HG03135 (cell line): ENCODE measurements around the gene NFAT5.
"Not testable (repeated sequence)": the region's sequence is repeated elsewhere in the genome, so short reads cannot be mapped to it uniquely, and the experiment has no call there.

Experiments used
- ATAC-seq: cut with Tn5 transposase; IDR thresholded peaks from one replicate; pipeline ENCODE4 v1.9.1; 2021; ENCODE audit warnings: mild to moderate bottlenecking, moderate library complexity; ENCODE audit not compliant: unreplicated experiment

The NFAT5 gene

GRCh38 chr16:69636563-69637146, 70.9 kb downstream of the NFAT5 start:
- ATAC-seq, result not testable (repeated sequence)

GRCh38 chr16:69637206-69637865, 71.6 kb downstream of the NFAT5 start:
- not testable (repeated sequence) for ATAC-seq

- ATAC-seq, result not testable (repeated sequence)
These were observed 78.2 kb downstream of the NFAT5 start for GRCh38 chr16:69643997-69644396.

- no peak for ATAC-seq
These were observed 79.0 kb downstream of the NFAT5 start for GRCh38 chr16:69644790-69645189.

- no peak for ATAC-seq
These were observed 81.3 kb downstream of the NFAT5 start for GRCh38 chr16:69647020-69647419.

DNA sequence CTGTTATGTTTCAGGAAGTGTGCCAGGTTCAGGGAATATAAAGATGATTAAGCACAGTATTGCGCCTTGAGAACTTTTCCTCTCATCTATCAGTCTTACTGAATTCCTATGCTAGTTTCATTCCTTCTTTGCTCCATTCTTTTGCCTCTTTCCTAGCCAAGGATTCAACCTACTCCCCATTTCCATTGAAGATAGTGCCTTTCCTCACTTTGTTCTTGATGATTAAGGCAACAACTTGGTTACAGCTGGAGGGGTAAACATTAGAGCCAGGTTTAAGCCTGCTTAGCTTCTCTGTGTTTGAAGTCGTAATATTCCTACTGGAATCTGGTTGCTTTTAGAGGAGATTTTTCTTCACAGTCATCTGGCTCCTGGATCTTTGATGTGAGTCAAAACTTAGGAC, 85.5 kb downstream of the NFAT5 start:
- no peak for ATAC-seq

DNA sequence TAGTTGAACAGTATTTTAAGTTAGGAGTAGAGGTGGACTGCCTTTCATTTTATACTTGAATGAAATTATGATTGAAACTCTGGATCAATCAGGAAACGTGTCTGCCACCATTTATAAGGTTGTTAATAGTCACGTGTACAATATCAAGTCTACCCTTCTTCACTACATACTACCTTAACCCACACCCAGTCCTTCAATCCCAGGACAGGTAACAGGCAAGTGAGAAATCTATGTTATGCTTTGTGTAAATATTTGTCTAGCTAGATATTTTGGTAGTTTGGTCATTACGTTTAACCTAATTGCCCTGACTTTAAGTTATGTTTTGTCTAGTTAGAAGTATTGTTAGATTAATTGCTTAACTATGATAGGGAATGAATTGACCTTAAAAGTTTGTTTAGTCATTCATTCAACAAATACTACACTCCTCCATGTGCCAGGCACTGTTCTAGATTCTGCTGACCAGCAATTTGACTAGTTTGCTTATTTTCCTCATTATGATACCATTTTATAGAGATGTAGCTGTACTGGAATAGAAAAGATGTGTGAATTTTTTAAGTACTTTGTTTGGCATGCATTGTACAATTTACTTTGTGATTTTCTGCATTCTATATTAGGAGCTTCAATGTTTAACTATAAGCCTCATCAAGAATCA, 88.6 kb downstream of the NFAT5 start:
- ATAC-seq, result no peak

GRCh38 chr16:69660166-69660565, 94.4 kb downstream of the NFAT5 start:
- ATAC-seq, result no peak

DNA sequence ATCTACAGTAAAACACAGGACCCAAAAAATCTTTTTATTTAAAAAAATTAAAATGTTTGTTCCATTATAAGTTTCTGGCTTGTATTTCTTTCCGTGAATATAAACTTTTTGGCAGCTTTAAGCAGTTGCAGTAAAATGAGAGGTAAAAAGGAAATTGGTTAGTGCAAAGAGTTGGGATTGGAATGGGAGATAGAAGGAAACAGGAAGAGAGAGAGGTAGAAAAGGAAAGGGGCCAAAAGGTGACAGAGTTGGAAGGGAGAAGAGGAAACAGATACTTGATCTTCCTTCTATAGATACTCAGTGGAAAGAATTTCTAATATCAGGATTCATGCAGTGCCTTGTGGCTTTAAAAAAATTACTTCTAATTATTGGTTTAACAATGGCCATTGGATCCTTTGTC, 97.1 kb downstream of the NFAT5 start:
- no peak for ATAC-seq

GRCh38 chr16:69663846-69664245, 98.1 kb downstream of the NFAT5 start:
- ATAC-seq, result no peak

DNA sequence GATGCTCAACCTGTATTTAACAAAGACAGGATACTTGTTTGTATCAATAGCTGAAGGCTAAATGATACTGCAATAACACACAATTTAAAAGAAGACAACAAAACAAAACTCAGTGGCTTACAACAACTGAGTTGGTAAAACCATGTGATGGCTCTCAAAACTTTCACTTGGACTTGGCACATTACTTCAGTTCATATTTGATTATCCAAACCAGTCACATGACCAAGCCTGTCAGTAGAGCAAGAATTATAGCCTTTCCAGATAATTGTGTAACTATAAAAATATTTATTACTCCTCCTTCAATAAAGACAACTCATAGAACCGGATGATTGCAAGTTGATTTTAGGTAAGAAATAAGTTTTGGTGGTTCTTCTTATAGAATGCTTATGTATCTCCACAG, 103.8 kb downstream of the NFAT5 start:
- no peak for ATAC-seq

GRCh38 chr16:69672315-69672997, 106.7 kb downstream of the NFAT5 start:
- no peak for ATAC-seq

DNA sequence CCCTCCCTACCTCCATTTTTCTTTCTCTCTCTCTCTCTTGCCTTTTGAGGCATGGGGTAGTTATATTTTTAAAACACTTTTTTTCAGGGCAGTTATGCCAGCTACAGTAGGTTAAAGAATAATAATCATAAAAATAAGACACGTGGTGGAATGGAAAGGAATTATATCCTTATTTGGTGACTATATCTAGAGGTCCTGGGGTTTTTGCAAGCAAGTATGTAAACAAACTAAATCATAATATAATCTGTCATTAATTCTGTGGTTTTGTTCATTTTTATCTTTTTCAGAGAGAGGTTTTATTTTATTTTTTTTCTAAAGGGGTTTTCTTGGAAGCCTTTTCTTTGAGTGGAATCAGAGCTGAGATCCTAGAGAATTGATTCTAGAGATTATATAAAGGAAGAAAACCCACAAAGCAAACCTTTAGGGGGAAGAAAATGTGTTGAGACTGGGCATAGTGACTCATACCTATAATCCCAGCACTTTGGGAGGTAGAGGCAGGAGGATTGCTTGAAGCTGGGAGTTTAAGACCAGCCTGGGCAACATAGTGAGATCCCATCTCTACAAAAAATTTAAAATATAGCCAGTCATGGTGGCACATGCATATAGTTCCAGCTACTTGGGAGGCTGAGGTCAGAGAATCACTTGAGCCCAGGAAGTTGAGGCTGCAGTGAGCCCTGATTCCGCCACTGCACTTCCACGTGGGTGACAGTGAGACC, 107.4 kb downstream of the NFAT5 start:
- ATAC-seq, result no peak

DNA sequence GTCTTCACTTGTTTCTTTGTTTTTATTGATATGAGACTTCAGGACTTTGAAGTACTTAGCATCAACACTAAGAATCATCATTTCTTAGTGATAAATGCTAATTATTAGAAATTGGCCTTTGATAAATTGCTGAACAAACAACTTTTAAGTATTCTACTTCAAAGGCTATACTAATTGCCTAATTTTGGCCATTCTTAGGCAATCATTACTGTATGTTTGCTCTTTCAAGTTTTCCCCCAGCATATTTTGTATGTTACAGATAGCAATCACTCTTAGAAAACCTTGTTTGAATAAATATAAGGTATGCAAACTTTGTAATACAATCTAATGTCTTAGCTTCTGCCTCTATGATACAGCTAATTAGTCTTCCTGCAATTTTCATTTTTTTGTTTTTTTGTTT, 114.6 kb downstream of the NFAT5 start:
- ATAC-seq, result no peak

GRCh38 chr16:69688589-69688988, 122.8 kb downstream of the NFAT5 start:
- ATAC-seq, result no peak

GRCh38 chr16:69691980-69692911, 126.5 kb downstream of the NFAT5 start:
- ATAC-seq, result no peak

DNA sequence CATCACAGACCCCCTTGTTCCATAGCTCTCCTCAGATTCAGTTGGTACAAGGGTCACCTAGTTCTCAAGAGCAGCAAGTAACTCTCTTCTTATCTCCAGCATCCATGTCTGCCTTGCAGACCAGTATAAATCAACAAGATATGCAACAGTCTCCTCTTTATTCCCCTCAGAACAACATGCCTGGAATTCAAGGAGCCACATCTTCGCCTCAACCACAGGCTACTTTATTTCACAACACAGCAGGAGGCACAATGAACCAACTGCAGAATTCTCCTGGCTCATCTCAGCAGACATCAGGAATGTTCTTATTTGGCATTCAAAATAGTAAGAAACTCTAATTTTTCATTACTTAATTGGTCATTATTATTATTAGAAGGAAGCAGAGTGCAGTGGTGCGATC, 128.2 kb downstream of the NFAT5 start:
- ATAC-seq, result no peak

GRCh38 chr16:69698404-69698803, 132.6 kb downstream of the NFAT5 start:
- ATAC-seq, result no peak

- no peak for ATAC-seq
These were observed 134.1 kb downstream of the NFAT5 start for GRCh38 chr16:69699915-69700314.

DNA sequence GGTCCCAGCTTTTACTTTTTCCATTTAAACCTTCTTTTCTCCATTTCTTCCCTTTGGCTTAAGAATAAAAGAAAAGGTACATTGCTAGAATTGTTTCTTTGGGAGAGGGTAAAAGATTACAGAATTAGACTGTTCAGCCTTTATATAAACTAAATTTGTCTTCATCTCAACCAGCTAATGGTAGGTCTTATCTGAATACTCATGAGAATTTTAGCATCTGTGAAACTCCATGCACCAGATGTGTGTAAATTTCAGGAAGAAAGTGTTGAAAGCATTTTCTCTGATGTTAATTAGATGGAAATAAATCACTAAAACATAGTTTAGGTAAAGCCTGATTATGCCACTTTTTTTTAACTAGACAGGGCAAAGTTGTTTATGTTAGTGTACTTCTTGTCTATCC, 135.7 kb downstream of the NFAT5 start:
- ATAC-seq, result no peak
